NCI-H146 treated with DMSO at 0.1 percent for 48 hours (cell line): ENCODE results near the gene CDHR2.
"Not testable (repeated sequence)": the region's sequence is repeated elsewhere in the genome, so short reads cannot be mapped to it uniquely, and the experiment has no call there.

Experiments
- DNase-seq: peaks from one replicate; lab custom pipeline; 2025; ENCODE audit not compliant: unreplicated experiment; lab: John Stamatoyannopoulos, UW

CDHR2 gene

DNA sequence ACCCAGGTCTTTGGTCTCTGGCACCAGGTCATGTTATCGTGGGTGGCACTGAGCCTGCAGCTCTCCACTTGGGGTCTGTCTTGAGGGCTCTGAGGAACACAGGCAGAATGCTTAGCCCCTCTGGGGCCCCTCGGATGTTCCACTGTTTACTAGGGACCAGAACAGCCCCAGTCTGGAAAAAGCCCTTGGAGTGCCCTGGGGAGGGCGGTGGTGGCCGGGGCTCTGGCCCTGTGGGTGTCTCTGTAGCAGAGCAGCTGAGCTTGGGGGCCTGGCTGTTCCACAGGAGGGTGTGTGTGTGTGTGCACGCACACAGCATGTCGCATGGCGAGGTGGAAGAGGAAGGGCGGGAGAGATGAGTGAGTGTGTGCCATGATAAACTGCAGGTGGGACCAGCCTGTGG is 45.4 kb downstream of the CDHR2 start:
- no peak for DNase-seq

DNA sequence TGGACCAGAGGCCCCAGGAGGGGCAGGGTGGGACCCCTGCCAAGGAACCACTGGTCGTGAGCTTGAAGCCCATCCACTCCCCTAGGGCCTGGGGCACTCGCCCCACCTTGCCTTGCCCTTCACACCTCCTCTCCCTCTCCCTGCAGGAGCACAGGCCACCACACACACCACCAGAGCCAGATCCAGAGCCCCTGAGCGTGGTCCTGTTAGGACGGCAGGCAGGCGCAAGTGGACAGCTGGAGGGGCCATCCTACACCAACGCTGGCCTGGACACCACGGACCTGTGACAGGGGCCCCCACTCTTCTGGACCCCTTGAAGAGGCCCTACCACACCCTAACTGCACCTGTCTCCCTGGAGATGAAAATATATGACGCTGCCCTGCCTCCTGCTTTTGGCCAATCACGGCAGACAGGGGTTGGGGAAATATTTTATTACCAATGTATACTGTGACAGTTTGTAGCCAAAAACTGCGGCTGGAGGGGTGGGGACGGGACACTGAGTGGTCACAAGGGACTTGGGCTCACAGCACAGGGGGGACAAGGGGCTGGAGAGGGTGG is 46.3 kb downstream of the CDHR2 start:
- no peak for DNase-seq

DNA sequence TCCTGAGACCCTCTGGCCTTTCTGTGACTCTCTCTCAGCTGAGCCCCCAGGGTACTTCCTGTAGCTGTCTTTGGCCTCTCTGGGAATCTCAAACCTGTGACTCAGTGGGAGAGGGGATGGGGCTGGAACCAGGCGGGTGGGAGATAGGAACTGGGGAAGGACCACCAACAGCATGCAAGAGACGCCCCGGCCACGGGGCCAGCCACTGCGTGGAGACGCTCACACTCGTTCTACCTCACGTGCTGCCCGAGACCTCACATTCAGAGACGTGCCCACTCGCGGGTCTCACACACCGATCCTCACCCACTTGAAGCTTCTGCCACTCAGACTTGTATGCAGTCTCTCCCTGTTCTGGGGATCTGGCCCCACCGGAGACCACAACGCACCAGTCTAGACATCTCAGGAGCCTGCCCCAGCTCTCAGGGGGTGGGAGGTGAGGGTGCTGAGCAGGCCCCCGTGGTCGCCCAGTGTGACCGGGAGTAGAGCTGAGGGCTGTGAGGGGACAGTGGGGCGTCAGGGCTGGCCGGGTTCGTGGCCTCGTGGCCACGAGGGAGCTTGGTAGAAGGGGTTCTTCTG is 47.0 kb downstream of the CDHR2 start:
- no peak for DNase-seq

DNA sequence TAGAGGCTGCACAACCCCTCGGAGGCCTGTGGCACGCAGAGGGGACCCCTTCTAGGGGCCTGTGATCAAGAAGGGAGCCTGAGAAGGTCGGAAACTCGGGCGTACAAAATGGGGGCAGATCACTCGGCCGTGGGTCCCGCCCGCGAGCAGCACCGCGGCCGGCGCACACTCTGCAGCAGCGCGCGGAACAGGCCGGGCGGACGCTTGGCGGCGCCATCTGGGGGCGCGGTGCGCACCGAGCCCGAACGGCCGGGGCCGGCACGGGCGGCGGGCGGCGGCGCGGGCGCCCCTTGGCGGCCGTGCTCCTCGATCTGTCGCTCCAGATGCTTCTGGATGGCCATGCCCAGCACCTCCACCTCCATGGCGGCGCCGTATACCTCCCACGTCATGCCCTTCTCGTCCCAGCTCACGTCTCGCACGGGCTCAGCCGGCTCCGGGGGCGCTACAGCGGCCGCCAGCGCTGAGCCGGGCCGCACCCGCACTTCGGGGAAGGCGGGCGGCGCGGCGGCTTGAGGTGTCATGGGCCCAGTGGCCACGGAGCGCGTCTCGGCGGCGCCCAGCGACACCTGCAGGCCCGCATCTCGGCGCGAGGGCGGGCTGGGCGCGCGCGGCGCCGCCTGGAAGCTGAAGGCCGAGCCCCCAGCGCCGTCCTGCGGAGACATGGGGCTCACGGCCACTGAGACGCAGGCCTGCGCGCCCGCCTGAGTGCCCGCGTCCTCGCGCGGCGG is 47.7 kb downstream of the CDHR2 start:
- no peak for DNase-seq

DNA sequence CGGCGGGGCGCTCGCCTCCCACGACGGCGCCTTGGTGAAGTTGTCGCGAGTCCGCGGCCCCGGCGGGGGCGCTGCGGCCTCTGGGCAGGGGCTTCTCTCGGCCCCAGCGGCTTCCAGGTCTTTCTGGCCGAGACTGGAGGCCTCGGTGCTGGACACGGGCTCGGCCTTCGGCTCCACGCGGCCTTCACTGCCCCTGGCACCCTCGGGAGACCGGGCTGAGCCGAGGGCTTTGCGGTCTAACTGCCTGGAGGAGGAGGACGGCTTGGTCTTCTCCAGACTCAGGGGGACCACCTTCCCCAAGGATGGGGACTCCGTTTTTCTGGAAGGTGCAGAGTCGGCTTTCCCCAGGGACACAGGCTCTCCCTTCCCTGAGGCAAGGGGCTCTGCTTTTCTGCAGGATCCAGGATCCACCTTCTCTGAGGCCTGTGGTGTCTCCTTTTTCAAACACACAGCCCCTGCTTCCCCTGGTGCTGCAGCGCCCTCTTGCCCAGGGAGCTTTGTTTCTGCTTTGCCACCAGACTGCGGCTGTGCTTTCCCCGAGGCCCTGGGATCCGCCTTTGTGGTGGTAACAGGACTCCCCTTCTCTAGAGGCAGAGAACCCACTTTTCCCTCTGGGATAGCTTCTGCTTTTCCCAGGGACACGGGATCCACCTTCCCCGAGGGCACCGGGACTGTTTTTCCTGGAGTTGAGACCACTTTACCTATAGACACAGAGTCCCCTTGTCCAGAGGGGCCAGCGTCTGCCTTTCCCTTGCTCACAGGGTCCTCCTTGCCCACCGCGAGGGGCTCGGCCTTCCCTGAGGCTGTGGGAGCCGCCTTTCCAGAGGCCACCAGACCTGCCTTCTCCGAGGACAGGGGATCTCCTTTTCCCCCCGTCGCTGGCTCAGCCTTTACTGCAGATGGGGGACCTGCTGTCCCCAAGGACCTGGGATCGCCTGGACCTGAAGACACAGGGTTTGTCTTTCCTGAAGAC is 48.6 kb downstream of the CDHR2 start:
- DNase-seq, result no peak

DNA sequence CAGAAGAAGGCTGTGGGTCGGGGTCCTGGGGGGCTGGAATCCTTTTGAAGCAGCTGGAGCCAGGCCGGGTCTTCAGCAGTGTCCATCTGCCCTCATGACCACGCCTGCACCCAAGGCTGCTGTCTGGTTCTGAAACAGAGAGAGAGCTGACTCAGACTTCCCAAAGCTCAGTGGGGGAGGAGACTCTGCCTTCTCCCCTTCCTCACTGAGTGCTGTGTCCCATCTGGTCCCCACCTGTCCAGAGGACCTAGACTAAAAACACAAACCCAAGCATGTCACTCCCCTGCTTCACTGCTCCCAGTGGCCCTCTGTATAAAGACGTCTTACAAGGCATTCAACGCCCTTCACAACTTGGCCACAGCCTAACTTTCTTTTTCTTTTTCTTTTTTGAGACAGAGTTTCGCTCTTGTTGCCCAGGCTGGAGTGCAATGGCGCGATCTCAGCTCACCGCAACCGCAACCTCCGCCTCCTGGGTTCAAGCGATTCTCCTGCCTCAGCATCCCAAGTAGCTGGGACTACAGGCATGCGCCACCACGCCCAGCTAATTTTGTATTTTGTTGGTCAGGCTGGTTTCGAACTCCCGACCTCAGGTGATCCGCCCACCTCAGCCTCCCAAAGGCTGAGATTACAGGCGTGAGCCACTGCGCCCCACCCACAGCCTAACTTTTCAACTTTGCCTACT is 50.7 kb downstream of the CDHR2 start:
- not testable (repeated sequence) for DNase-seq

DNA sequence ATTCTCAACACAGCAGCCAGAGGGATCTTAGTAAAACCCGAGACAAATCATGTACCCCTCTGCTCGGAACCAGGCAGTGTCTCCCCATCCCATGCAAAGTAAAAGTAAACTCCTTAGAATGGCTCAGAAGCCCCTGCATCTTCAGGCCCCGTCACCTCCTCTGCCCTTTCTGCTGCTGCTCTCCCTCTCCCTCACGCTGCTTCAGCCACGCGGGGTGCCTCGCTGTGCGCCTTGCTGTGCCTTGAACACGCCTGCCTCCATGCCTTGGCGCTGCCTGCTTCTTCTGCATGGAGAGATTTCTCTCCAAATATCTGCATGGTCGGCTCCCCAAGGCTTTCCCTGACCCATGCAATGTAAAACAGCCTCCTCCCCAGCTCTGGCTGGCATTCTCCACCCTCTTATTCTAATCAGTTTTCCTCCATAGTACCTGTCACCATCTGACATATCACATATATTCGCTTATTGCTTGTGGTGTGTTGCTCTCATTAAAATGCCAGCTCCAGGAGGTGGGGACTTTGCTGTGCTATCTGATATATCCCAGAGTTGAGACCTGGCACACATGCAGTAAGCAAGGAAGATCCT is 52.9 kb downstream of the CDHR2 start:
- no peak for DNase-seq

DNA sequence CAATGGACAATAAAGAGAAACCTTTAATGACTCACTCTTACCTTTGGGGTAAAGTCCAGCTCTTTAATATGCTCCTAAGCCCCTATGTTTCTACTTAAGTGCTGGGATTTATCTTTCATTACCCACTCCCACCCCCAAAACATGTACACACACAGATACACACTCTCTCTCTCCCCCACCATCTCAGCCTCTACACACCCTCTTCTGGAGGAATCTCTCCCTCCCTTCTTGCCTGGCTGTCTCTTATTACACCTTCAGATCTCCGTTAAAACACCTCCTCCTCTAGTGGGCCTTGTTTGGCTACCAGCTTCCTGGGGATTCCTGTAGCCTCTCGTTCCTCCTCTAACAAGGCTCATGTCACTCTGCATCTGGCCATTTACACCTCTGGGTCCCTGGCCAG is 53.9 kb downstream of the CDHR2 start:
- DNase-seq, result no peak

DNA sequence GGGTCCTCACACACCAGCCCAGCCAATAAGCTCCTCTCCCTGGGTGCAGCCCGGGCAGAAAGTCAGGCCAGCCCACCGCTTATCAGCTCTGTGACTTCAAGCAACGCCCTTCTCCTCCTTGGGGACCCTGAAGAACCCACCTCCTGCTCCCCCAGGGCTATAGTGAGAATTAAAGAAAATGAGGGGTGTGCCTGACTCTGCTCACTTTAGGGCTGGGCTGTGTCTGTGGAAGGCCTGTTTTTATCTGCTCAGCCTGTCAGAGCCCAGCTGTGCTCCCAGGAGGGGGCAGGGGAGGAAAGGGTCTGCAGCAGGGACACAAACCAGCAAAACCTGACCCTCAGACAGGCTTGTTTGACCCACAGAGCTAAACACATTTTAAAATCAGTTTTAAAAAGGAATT is 56.9 kb downstream of the CDHR2 start:
- no peak for DNase-seq

DNA sequence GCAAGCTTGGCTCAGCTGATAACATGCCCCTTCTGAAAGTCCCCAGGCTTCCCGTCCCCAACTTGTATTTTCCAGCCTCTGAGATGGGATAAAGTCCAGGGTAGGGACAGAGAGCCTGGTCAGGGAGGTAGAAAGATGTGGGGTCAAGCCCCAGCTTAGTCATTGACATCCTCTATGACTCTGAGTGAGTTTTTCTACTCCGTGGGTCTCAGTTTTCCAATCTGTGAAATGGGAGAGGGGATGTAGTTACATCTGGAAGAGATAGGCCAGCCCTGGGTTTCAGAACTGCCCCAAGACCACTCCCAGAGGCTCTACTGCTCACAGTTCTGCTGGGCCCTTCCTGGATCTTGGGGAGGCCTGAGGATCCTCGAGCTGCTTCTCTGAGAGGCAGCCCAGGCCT is 57.7 kb downstream of the CDHR2 start:
- no peak for DNase-seq

DNA sequence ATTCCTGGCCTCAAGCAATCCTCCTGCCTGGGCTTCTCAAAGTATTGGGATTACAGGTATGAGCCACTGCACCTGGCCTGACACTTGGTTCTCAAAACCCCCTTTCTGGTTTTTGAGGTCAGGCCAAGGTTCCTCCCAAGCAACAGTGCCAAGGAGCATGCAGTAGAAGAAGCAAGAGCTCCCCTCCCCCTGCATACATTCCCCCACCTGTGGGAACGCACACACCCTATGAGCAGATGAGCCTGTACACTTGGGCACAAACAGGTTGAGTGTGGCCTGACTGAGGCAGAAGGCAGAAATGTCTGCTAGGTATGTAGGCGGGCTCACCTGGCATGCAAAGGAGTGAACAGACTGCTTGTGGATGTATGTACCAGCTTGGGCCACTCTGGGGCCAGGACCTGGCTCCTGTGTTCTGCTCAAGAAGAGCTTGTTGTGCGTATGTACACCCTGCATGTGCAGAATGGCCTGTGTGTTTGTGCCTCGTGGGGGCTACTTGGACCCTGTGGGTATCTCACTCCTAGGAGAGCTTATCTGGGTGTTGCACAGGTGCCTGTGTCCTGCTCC is 59.1 kb downstream of the CDHR2 start:
- no peak for DNase-seq

DNA sequence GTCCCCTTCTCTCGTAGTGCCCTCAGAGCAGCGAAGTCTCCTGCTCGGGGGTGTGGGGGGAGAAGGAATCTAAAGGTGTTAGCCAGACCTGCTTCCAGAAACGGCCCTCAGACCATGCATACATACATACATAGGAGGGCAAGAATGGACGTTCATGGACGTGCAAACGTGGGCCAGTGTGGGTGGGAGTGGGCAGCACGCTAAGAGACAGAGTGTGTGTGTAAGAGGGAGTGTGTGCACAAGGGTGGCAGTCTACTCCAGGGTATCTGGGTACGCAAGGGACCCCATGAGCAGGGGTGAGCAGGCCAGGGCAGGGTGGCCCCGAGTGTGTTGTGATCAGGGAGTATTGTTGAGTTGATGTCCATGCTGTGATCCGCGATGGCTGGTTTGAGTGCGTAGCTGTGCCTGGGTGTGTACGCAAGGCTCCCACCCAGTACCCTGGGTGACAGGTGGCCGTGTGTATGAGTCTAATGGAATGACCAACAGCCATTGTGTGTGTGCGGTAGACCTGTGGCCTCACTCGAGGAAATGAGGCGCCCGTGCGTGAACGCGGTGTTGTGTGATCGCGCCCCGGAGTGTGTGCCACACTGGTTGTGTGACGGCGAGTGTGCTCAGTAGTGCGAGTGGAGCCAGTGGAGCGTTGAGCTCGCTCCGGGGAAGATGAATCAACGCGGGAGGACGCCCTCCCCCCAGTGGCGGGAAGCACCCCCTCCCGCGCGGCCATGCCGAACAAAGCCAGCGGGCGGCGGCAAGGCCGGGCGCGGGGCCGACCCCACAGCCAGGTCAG is 60.0 kb downstream of the CDHR2 start:
- DNase-seq, result no peak

DNA sequence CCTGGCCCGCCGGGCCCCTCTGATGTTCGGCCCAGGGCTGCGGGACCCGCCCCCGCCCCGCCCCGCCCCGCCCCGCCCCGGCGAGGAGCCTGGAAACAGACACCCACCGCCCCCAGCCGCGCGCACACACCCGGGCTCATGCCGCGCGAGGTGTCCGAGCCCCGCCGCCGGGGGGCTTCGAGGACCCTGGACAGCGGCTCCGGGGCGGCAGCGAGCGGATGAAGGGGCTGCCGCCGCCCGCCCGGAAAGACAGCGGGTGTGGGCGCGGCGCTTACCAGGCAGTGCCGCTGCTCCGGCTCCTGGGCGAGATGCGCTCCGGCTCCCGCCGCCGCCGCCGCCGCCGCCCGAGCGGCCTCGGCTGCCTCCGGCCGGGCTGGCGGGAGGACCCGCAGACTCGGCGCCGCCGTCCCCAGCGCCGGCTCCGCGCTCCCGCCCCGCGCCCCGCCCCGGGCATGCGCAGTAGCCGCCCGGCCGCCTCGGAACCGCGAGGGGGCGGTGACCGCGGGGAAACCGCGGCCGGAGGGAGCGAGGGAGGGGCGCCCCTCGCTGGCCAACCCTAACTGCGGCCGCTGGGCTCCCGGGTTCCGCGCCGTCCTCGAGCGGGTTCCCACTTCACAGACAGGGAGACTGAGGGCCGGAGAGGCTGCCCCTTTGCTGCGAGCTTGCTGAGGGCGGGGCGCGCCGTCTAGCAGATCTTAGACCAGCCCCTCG is 60.7 kb downstream of the CDHR2 start, which contains the start of gene GPRIN1:
TSS of gene GPRIN1 (minus strand) at position 433 of the 711 bp plus-strand sequence. CDS start 10,322 bp downstream, outside the sequence.
- DNase-seq, result peak; percentile 30

DNA sequence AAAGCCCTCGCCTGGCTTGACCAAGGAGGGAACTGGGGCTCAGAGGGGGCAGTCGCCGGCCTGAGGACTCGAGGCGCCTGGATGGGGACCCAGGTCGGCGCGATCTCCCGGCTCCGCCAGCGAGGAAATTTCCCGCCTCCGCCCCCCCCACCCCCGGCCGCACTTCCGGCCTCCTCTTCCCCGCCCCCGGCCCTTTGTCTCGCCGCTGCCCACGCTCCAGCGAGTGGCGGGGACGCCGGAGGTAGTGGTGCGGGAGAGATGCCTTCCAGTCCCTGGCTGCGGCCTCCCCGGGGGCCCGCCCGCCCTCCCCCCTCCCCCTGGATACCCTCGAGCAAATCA is 61.3 kb downstream of the CDHR2 start:
- no peak for DNase-seq

DNA sequence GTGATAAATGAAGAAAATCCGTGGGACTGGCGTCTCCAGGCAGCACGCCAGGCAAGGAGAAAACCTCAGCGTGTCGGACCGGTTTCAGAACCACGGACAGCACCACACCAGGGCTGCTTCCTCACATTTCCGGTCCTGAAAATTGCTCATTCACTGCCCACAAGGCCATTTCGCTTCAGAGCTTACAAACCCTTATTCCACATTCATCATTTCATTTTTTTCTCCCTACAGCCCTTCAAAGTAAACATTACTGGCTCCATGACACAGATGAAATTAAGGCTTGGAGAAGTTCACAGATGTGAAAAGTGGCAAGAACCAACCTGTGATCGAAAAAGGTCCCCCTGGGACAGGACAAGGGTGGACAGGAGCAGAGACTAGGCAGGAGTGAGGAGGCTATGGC is 62.3 kb downstream of the CDHR2 start:
- no peak for DNase-seq

DNA sequence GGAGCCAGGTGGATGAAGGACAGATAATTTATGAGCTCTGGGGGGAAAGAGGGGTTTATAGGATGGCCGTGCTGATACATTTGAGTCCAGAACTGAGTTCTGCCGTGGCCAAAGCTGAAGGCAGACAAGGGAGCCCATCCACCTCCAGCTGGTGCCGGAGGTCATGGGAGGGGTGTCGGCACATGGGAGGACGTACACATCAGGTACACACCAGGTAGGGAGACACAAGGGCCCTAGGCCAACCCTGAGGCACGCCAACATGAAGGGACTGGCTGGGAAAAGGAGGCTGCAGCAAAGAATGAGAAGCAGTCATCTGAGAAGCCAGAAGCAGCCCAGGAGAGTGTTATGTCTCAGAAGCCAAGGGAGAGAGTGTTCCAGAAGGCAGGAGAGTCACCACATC is 62.9 kb downstream of the CDHR2 start:
- DNase-seq, result no peak

DNA sequence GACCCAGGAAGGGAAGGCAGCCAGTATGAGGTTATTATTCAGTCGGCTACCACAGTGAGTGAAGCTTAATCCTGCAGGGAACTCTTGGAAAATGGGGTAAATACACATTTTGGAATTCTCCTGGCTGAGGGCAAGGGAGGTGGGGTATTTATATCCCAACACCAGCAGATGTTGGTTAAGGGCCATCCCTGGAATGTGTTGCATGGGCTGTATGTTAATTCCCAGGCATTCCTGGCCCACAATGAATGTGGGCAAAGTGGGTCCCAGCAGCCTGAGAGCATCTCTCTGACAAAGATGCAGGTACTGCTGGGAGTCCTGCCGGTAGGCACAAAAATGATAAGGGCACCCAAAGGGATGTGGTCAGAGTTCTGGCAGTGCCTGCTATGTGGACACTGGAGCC is 63.7 kb downstream of the CDHR2 start:
- no peak for DNase-seq

DNA sequence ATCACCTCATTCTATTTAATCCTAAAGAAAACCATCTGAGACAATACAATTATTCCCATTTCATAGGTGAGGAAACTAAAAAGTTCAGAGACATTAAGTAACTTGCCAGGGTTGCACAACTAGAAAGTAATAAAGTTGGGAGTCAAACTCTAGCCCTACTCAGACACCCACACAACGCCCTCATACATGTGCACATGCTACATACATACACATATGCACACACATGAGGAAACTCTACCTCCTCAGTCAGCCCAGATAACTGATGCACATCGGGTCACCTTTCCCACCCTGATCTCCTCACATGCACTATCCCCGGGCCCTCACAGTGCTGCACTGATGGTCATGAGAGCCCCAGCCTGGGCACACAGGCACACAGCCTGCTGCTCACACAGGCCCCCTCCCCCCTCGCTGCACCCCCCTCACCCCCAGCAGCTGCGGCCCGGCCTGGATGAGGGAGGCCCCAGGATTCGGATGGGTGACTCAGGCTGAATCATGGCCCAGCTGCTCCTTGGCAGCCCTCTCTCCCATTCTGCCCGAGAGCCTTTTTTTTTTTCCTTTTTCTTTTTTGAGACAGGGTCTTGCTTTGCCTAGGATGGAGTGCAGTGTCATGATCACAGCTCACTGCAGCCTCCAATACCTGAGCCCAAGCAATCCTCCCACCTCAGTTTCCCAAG is 65.8 kb downstream of the CDHR2 start:
- no peak for DNase-seq
